ENCODE data around the gene PLEKHG7. TPM values are rescaled to one million over a fixed set of nuclear protein-coding genes. Genes with fewer than 3 reads are reported as not detected.
"Not testable (repeated sequence)": the region's sequence is repeated elsewhere in the genome, so short reads cannot be mapped to it uniquely, and the experiment has no call there.

Gene PLEKHG7
- total RNA-seq: 0.23 TPM in 1 of 2 replicates, not detected in the other

- peak; percentile 32 for DNase-seq (ENCODE audit: low read depth)
Observed at GRCh38 chr12:92702754-92703679, at the start of gene PLEKHG7. Gene PLEKHG7 (plus strand): TSS chr12:92702989. CDS start chr12:92706632, 3,643 bp downstream.

DNA sequence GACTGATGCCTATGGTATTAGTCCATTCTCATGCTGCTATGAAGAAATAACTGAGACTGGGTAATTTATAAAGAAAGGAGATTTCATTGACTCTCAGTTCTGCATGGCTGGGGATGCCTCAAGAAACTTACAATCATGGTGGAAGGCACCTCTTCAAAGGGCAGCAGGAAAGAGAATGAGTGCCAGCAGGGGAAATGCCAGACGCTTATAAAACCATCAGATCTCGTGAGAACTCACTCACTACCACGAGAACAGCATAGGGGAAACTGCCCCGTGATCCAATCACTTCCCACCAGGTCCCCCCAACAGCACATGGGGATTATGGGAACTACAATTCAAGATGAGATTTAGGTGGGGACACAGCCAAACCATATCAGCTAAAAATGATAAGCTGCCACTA, 48.5 kb upstream of the PLEKHG7 start:
- not testable (repeated sequence) for H3K4me3 ChIP-seq (ENCODE audit: low read depth, low read length); DNase-seq (ENCODE audit: low read depth)

More at GRCh38 chr12:92702754-92703679, at the start of gene PLEKHG7:
- TF ChIP-seq CTCF (conservative IDR thresholded peaks at IDR 0.05; ENCODE audit: low read depth, low read length): no peak
- H3K4me3 ChIP-seq (ENCODE audit: low read depth, low read length): peak within 1 kb of the TSS; percentile 61

- peak; percentile 59 for DNase-seq (ENCODE audit: low read depth)
- H3K4me3 ChIP-seq (ENCODE audit: low read depth, low read length): no peak overlapping the region
- no peak for TF ChIP-seq CTCF (conservative IDR thresholded peaks at IDR 0.05; ENCODE audit: low read depth, low read length)
Observed at GRCh38 chr12:92654929-92655328, 47.9 kb upstream of the PLEKHG7 start.

- H3K4me3 ChIP-seq (ENCODE audit: low read depth, low read length): no peak overlapping the region
- no peak for TF ChIP-seq CTCF (conservative IDR thresholded peaks at IDR 0.05; ENCODE audit: low read depth, low read length)
- DNase-seq (ENCODE audit: low read depth): no peak
Observed at GRCh38 chr12:92656911-92657310, 45.9 kb upstream of the PLEKHG7 start.

DNA sequence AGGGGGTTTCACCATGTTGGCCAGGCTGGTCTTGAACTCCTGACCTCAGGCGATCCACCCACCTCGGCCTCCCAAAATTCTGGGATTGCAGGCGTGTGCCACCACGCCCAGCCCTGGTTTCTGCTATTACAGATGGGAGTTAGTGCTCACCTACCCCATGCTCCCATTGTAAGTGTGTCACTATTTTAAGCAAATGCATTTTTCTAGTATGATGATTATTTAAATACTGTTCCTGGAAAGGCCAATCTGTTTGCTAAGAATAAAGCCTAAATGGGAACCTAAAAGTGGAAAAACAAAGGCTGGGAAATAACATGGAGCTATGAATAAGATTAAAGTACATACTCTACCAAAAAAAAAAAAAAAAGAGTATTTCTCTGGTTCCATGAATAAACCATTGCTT, 45.0 kb upstream of the PLEKHG7 start:
- DNase-seq (ENCODE audit: low read depth): no peak
- TF ChIP-seq CTCF (conservative IDR thresholded peaks at IDR 0.05; ENCODE audit: low read depth, low read length): no peak
- no peak overlapping the region for H3K4me3 ChIP-seq (ENCODE audit: low read depth, low read length)

- TF ChIP-seq CTCF (conservative IDR thresholded peaks at IDR 0.05; ENCODE audit: low read depth, low read length): no peak
- DNase-seq (ENCODE audit: low read depth): no peak
- H3K4me3 ChIP-seq (ENCODE audit: low read depth, low read length): no peak overlapping the region
Observed at GRCh38 chr12:92658611-92659010, 44.2 kb upstream of the PLEKHG7 start.

GRCh38 chr12:92661269-92661668, 41.5 kb upstream of the PLEKHG7 start:
- no peak for DNase-seq (ENCODE audit: low read depth)
- no peak for TF ChIP-seq CTCF (conservative IDR thresholded peaks at IDR 0.05; ENCODE audit: low read depth, low read length)
- H3K4me3 ChIP-seq (ENCODE audit: low read depth, low read length): no peak overlapping the region
